Esophagus muscularis mucosa (tissue), 4 donors: ENCODE results near the gene MBP. TPM values are rescaled to one million over a fixed set of nuclear protein-coding genes. Genes with fewer than 3 reads are reported as not detected.

Source experiments
- DNase-seq: peaks from one replicate; pipeline ENCODE4 v3.0.0-alpha.2; 2017; ENCODE audit errors: extremely low spot score
- H3K27ac ChIP-seq, 4 donors: fragments of 200-600 bp; sonication (generic); replicated peaks in 1 of 4; 1 replicate in 3 of 4; 2 replicates in 1 of 4; pipeline ENCODE4 v1.5.1; 2016 to 2019; ENCODE audit warnings: mild to moderate bottlenecking in 1 of 4
- H3K27me3 ChIP-seq, 4 donors: fragments of 200-600 bp; sonication (generic); one replicate each; pipeline versions ENCODE4 v1.5.1 to v1.6.0; 2016 to 2019
- H3K36me3 ChIP-seq, 4 donors: fragments of 200-600 bp; sonication (generic); one replicate each; pipeline ENCODE4 v1.5.1; 2016 to 2019
- H3K4me1 ChIP-seq, 4 donors: fragments of 200-600 bp; sonication (generic); one replicate each; pipeline ENCODE4 v1.5.1; 2016 to 2019
- H3K4me3 ChIP-seq, 4 donors: fragments of 200-600 bp; sonication (generic); 1 replicate in 2 of 4; 2 replicates in 2 of 4; pipeline ENCODE4 v1.5.1; 2016 to 2019; ENCODE audit warnings: mild to moderate bottlenecking in 4 of 4, moderate library complexity in 1 of 4
- H3K9me3 ChIP-seq, 4 donors: fragments of 200-600 bp; sonication (generic); 1 replicate in 3 of 4; 2 replicates in 1 of 4; pipeline ENCODE4 v1.5.1; 2016 to 2019
- CTCF ChIP-seq, 3 experiments: fragments of 200-600 bp in 2 of 3; fragments of 450-650 bp in 1 of 3; sonication (generic) in 2 of 3; IDR thresholded peaks; one replicate each; pipeline ENCODE4 v1.5.1; 2017 to 2019; ENCODE audit warnings: antibody characterized with exemption in 3 of 3, mild to moderate bottlenecking in 2 of 3, moderate library complexity in 1 of 3
- EP300 ChIP-seq: sonication (generic); formaldehyde crosslinking; IDR thresholded peaks from one replicate; pipeline ENCODE4 v1.6.1; 2017; ENCODE audit warnings: antibody characterized with exemption
- POLR2A ChIP-seq: fragments of 450-650 bp; IDR thresholded peaks from one replicate; pipeline ENCODE4 v1.6.1; 2017; ENCODE audit warnings: antibody characterized with exemption, moderate library complexity, mild to moderate bottlenecking, low read depth
- POLR2AphosphoS5 ChIP-seq, 2 donors: sonication (generic); formaldehyde crosslinking; IDR thresholded peaks; one replicate each; pipeline ENCODE4 v1.6.1; 2017; ENCODE audit warnings: antibody characterized with exemption in 2 of 2
- WGBS: methylation state at CpG from one replicate; pipeline ENCODE4 v1.1.5; 2018; 5-methylcytosine and 5-hydroxymethylcytosine counted together
- intact Hi-C: fragments of 100-400 bp; cut with DNase I; formaldehyde crosslinking; loops from one replicate; pipeline ENCODE4 v1.15.1; 2023
- total RNA-seq, 4 donors: library from RNA; depleted of rRNA; stranded (reverse); fragments of >200 nt; gene quantifications; one replicate each; pipeline versions ENCODE4 v1.1.0 to v1.2.1, GENCODE V29; 2016

Gene MBP
- total RNA-seq, 4 donors from 2014 or later, result 21.9 to 31.3 (median 27.3) TPM

- Histone ChIP-seq H3K36me3 (no peaks in the 10 kb centered on the region), H3K27ac (no peak overlapping the region), H3K9me3 (no peaks in the 10 kb centered on the region), H3K27me3 (no peaks in the 10 kb centered on the region), H3K4me3 (no peak overlapping the region), H3K4me1 (no peaks in the 10 kb centered on the region)
- TF ChIP-seq POLR2A, result no peak
- TF ChIP-seq POLR2AphosphoS5 (IDR thresholded peaks at IDR 0.05), result no peak
- TF ChIP-seq EP300, result no peak
- TF ChIP-seq CTCF (IDR thresholded peaks at IDR 0.05), result no peak
- intact Hi-C loops, result no loop called here
- DNase-seq, result no peak
- WGBS, result 91% methylated on average over 17 of the region's 17 CpGs
Measured at GRCh38 chr18:77155031-77155430, 22.4 kb upstream of the MBP start.

- no peaks in the 10 kb centered on the region for H3K9me3 ChIP-seq
- no peaks in the 10 kb centered on the region for H3K27me3 ChIP-seq
- no peaks in the 10 kb centered on the region for H3K4me1 ChIP-seq
- no peak for TF ChIP-seq POLR2A
- TF ChIP-seq POLR2AphosphoS5 (IDR thresholded peaks at IDR 0.05), result no peak
- TF ChIP-seq CTCF (IDR thresholded peaks at IDR 0.05), result no peak
- TF ChIP-seq EP300, result no peak
- no peak overlapping the region for H3K27ac ChIP-seq
- no peak overlapping the region for H3K4me3 ChIP-seq
- no peak for DNase-seq
- H3K36me3 ChIP-seq, result no peaks in the 10 kb centered on the region
- 78% methylated on average over 6 of the region's 6 CpGs for WGBS
- intact Hi-C loops, result no loop called here
Measured at GRCh38 chr18:77153404-77153803, 20.8 kb upstream of the MBP start.

- no peak for DNase-seq
- TF ChIP-seq CTCF (IDR thresholded peaks at IDR 0.05), result no peak
- Histone ChIP-seq H3K27ac (no peak overlapping the region), H3K4me1 (no peaks in the 10 kb centered on the region), H3K36me3 (no peaks in the 10 kb centered on the region), H3K4me3 (no peak overlapping the region), H3K9me3 (no peaks in the 10 kb centered on the region), H3K27me3 (no peaks in the 10 kb centered on the region)
- intact Hi-C loops, result no loop called here
- WGBS, result 94% methylated on average over 22 of the region's 22 CpGs
Measured at GRCh38 chr18:77151772-77152520, 19.4 kb upstream of the MBP start.

GRCh38 chr18:77151033-77151771 lies 18.6 kb upstream of the MBP start:
- H3K9me3 ChIP-seq, result no peaks in the 10 kb centered on the region
- no peaks in the 10 kb centered on the region for H3K36me3 ChIP-seq
- WGBS, result 90% methylated on average over 8 of the region's 8 CpGs
- H3K27ac ChIP-seq, result no peak overlapping the region
- H3K4me3 ChIP-seq, result no peak overlapping the region
- TF ChIP-seq POLR2AphosphoS5 (IDR thresholded peaks at IDR 0.05) (no peak), POLR2A (no peak), EP300 (no peak), CTCF (IDR thresholded peaks at IDR 0.05) (no peak)
- H3K27me3 ChIP-seq, result no peaks in the 10 kb centered on the region
- intact Hi-C loops, result no loop called here
- DNase-seq, result no peak
- no peaks in the 10 kb centered on the region for H3K4me1 ChIP-seq
